ENCODE measurements around the gene ELMOD3.
"Not testable (repeated sequence)": the region's sequence is repeated elsewhere in the genome, so short reads cannot be mapped to it uniquely, and the experiment has no call there.

ELMOD3 gene

DNA sequence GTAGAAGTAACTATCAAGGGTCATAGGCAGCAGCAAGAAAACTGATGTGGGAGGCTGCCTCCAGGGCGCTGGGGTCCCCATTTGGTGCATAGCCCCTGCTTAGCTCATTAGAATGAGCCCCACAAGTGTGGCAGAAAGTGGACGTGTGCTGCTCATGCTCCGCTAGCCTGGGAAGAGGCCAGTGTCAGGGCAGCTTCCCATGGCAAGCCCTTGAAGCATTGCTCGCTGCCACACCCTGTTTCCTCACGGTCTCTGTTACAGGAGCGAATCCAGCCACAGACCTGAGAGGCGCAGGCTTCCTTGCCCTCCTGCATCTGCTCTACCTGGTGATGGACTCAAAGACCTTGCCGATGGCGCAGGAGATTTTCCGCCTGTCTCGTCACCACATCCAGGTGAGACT is 22.5 kb downstream of the ELMOD3 start:
- FAIRE-seq, result no peak

DNA sequence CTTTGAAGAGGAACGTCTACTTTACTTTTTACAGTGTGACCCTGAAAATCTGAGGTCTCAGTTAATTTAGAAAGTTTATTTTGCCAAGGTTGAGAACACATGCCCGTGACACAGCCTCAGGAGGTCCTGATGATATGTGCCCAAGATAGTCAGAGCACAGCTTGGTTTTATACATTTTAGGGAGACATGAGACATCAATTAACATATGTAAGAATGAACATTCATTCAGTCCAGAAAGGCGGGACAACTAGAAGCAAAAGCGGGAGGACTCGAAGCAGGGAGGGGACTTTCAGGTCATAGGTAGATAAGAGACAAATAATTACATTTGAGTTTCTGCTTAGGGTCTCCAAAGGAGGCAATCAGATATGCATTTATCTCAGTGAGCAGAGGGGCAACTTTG is 23.7 kb downstream of the ELMOD3 start:
- no peak for FAIRE-seq

DNA sequence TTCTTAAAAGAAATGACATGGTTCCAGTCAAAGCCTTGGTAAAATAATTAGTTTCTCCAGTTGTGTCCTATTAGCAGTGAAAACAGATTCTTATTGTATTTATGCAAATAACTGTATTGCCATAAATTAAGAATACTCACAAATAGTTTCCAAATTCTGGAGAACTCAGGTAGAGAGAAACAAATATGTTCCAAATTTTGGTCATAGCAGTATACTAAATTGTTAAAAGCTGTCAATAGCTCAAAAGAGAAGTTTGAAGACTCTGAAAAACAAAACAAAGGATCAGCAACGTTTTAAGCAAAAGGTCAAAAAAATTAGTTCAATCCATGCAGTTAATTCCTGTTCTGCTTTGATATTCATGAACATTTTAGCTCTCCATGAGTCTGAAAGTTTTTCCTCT is 25.5 kb downstream of the ELMOD3 start:
- FAIRE-seq, result no peak

DNA sequence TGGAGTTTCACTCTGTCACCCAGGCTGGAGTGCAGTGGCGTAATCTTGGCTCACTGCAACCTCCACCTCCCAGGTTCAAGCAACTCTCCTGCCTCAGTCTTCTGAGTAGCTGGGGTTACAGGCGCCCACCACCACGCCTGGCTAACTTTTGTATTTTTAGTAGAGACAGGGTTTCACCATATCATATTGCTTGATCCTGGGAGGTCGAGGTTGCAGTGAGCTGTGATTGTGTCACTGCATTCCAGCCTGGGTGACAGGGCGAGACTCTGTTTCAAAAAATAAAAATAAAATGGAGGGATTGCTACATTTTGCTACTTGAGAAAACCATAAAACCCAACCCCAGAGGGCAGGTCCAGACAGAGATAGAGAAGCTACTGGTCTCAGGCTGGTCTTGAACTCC is 28.6 kb downstream of the ELMOD3 start:
- FAIRE-seq, result not testable (repeated sequence)

DNA sequence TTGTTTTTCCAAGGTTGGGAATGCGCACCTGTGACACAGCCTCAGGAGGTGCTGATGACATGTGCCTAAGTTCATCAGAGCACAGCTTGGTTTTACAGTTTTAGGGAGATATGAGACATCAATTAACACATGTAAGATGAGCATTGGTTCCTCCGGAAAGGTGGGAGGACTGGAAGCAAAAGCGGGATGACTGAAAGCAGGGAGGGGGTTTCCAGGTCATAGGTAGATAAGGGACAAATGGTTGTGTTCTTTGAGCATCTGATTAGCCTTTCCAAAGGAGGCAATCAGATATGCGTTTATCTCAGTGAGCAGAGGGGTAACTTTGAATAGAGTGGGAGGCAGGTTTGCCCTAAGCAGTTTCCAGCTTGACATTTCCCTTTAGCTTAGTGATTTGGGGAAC is 29.3 kb downstream of the ELMOD3 start:
- no peak for FAIRE-seq

DNA sequence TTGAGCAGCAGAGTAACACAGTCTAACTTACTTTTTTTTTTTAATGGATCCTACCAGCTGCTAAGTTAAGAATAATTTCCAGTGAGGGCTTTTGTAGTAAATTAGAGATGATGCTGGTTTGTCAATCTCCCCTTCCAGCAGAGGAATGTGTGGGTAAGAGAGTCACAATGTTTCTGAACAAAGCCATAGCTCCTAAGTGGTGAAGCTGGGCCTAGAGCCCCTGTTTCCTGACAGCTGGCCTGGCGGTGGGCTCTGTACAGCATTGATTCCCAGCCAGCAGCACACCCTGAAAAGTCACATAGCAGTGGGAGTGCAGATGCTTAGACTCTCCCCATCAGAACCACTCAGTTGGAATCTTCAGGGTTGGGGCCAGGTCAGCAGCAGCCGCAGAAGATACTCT is 31.2 kb downstream of the ELMOD3 start:
- no peak for FAIRE-seq

DNA sequence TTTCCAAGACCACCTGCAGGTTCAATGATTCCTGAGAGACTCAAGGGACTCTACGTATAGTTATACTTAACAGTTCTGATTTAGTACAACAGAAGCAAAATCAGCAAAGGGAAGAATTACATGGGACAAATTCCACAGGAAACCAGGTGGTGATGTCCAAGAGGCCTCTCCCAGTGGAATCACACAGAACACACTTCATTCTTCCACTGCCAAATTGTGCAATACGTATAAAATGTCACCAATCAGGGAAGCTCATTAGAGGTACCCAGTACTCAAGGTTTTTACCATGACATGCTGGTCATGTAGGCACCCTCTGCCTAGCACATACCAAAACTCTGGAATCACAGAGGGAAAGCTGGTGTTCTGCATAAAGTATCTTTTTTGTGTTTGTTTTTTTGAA is 33.2 kb downstream of the ELMOD3 start:
- no peak for FAIRE-seq

DNA sequence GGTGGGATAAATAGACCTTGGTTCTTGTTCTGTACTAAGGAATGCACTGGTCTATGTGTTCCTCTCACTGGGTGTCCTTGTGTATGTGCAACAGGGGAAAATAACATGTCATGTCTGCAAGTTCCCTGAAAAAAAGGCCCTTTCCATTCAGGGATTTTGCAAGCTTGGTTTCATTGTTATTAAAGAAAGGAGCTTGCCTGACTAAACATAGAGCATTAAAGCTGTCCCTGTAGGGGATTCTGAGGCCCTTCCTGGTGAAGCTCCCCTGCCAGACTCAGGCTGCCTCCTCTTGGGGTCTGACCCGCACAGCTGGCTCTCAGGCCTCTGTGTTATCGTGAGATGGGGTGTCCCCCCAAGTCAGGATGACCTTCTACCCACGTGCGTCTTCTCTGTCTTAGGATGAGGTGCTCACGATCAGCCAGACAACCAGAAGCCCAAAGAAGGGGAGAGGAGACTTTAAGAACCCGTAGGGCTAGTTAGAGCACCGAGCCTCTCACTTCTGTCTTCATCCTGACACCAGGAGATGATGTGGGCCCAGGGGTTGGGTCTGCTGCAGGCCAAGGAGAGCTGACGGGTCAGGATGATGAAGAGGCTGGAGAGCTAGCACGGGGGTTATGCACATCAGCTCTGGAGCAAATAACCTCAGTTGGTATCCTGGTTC is 34.4 kb downstream of the ELMOD3 start:
- no peak for FAIRE-seq

DNA sequence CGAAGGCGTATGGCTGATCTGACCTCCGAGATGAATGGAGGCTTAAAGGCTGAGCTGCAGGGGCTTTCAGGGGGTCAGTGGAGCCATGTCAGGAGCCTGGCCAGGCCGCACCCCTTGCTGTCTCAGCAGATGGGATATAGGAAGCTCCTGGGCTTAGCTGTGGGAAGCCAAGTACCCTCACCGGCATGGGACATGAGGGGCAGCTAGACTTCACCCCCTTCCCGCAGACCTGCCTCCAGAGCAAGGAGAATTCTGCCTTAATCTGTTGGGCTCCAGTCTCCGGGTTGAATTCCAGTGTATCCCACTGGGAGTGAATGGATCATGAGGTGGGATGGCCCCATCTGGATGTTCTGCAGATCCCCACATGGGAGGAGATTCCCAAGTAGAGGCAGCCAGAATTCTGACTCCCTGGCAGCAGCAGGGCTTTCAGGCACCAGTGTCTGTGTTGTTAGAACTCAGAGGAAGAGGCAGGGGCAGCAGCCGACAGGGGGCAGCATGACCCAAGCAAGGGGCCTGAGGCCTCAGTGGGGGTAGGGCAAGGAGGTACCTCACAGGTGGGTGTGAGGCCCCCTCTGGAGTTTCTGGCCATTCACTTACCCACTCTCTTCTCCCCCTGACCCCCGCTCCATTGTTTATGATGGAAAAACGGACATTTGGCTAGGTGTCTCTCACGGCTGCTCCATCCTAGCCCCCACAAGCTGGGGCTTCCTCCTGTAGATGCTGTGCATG is 36.5 kb downstream of the ELMOD3 start:
- no peak for FAIRE-seq

DNA sequence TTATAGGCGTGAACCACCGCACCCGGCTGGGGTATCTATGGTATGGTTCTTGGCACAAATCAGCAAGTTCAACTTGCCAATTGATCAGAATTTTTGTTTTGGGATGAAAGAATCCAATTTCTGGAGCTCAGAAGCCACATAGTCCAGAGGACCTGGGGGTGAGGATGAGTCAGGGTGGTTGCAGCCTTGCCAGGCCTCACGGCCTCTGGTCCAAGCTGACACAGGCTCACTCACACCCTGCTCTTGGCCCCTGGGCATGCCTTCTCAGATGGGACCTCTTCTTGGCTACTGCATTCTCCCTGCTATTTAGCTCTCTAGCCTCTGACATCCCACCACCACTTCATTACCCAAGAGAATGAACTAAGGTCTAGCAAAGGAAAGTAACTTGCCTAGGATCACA is 39.3 kb downstream of the ELMOD3 start:
- no peak for FAIRE-seq

DNA sequence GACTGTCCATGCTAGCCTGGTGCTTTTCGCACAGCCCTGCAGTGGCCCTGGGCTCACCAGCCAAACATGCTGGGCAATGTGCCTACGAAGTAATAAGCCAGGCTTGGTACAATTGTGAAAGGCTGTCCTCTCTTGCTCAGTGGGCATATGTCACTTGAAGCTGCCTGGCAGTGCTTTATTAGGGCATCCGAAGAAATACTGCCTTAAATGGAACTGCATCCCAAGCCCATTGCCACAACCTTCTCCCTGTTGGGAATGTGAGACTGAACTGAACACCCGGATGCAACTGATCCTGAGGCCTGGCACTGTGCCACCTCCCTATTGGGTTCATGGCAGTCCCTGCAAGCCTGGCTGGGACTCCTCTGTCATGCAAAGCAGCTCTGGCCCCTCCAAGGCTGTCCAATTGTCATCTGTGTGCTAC is 39.7 kb downstream of the ELMOD3 start:
- FAIRE-seq, result no peak

DNA sequence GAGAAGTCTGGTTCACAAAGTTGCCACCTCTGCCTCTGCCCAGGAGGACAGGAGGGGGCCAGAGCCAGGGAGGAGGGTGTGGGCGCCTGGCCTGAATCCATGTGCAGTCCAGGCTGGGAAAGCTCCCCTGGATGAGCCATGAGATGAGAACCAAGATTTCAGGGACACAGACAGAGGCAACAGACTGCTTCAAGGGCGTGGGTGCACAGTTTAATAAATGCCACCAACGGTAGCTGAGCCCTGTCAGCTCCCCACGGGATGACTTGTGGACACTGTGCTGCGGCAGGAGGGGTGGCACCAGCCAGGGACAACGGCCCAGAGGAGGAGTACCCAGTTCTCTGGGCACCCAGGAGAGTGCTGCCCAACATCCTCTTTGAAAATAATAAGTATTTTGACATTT is 40.4 kb downstream of the ELMOD3 start:
- FAIRE-seq, result no peak

DNA sequence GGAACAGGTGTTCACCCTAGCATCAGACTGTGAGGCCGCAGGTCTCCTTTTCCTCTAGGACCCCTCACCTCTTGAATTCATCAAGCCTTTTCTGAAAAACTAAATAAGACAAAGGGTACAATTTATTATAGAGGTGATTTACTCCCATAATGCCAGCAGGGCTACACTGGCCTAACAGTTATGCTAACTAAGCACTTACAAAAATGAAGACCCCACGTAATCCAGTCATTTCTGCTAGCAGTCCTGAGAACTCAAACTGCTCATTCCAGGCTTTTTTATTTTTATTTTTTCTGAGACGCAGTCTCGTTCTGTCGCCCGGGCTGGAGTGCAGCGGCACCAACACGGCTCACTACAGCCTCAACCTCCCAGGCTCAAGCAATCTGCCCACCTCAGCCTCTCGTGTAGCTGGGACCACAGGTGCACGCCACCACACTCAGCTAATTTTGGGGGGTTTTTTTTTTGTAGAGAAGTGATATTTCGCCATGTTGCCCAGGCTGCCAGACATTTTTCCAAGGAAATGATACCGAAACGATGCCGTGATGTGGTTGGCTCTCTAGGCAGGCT is 41.4 kb downstream of the ELMOD3 start:
- FAIRE-seq, result no peak

DNA sequence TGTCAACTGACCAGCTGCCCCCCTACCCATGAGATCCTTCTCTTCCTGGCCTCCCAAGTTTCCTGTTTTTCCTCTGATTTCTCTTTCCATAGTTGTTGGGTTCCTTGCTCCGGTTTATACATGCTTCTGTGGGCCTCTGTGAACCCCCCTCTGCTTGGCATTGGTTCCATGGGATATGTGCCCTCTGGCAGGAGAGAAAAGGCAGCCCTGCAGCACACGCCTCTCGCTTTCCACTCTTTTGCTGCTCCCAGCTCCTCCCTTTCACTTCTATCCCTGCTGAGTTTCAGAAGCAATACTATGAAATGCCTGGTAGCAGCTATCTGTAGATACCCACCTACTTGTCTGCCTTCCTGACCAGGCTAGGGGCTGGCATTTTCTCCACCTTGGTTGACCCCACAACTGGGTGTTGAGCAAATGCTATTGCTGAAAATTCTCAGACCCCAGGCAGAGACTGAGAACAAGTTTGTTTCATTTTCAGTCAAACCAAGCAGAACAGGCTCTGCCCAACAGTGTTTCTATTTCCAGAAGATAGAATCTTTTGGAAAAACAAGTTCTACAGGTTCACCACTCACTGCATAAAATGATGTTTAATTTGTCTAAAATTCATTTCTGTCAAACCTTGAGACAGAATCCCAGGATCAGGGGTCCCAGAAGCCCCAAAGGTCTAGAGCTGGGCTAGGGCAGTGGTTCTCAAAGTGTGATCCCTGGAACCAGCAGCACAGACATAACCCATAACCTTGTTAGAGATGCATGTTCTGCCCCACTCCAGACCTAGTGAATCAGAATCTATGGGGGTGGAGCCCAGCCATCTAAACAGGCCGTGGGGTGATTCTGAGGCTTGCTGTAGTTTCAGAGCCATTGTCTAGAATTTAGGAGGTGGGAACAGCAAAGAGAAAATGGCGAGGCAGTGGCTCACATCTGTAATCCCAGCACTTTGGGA is 42.2 kb downstream of the ELMOD3 start:
- FAIRE-seq, result no peak

DNA sequence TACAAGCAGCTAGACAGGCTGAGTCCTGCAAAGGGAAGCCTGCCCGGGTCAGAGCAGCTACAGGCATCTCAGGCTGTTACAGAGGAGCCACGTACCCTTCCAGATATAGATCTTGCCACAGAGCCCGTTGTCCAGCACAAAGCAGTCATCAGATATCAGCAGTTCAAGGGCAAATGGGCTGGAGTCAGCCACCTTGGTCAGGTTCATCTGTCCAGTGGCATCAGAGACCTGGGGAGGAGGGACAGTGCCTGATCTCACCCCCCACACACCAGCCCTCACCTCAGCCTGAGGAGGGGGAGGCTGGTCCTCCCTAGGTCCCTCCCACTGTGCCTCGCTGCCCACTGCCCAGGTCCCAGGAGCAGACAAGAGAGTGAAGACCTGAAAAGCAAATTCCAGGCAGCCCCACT is 43.4 kb downstream of the ELMOD3 start:
- FAIRE-seq, result no peak

DNA sequence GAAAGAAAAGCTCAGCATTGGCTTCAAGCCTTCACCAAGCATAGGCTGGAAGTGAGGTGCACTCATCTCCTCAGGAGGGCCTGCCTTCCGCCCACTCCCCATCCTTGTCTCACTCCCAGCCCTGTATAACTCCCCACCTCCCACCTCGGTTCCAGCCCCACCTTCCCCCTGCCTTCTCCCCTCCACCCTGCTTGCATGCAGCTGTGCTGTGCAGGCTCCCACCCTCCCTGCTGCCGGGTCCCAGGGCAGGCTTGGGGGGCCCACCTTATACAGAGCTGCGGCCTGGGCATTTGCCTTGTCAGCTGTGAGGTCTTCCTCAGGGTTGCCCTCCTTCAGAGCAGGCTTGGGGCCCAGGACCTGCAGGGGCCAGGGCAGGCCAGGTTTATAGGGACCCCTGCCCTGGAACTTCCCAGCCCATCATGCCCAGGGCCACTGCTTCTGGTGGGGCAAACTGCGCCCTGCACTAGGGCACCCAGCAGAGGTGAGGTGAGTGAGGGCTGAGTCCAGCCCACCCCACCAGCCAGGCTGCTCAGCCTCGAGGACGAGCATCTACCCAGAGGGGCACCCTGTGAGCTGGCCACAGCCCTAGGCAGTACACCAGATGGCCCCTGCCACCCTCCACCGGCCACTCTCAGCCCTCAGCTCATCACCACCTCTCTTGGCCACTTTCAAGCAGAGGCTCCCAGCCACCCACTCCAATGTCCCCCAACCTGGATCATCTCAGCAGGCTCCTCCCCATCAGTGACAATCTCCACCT is 44.0 kb downstream of the ELMOD3 start:
- FAIRE-seq, result no peak

DNA sequence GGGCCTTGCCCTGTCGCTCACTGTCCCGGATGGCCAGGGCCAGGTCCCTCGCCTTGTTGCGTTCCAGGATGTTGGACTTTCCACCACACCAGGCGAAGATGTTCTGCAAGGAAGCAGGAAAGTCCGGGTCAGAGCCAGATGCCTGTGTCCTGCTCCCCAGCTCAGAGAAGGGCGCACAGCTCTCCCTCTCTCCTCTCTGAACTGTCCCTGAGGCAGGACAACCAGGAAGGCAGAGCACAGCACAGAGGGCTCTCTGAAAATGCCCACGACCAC is 44.5 kb downstream of the ELMOD3 start:
- no peak for FAIRE-seq

DNA sequence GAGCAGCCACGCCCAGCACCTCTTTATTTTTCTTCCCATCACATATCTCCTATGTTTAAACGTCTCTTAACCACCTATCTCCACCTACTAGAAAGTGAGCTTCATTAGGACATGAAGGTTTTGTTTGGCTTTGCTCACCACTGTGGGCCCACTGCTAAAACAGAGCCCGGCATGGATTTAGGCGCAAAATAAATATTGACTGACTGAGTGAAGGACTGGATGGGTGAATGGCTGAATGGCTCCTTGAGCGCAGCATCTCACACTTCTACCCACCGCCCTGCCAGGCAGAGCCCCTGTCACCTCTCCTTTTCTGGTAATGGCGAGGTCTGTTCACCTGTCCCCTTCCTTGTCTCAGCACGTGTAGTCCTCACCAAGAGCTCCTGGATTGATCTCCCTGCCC is 45.5 kb downstream of the ELMOD3 start:
- no peak for FAIRE-seq

DNA sequence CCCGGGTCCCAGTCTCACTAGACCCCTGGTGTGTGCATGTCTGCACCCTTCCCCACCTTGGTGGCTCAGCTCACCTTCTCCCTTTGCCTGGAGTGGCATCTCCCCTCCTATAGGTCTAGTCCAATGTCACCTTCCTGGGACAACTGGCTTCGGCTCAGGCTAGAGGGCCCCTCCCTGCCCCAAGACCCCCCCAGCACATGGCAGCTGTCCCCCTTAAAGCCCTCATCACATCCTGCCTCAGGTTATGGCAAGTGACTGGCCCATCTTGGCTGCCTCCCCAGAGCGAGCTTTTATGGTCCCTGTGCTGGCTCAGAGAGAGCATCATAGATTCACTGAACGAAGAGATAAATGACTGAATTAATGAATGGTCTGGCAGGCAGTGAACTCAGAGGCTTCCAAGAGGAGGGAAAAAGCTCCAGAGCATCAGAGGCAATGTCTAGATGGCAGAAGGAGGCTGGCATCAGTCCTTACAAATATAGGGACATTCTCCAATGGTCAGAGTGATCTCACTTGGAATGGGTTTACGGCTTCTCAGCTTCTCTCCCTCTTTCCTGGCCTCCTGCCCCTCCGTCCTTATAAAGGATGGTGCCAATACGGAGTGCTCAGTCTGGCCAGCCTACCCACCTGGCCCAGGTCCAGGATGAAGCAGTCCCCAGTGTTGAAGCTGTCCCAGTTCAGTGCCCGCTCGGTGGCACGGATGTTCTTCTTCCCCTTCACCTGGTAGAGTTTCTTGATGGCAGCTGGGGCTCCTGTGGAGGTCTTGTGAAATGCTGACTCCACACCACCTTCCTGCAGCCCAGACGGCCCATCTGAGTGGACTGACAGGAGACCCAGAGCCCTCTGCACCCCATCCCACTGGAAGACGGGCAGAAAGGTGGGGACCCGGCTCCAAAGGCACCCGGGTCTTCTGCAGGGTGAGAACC is 46.2 kb downstream of the ELMOD3 start:
- no peak for FAIRE-seq

DNA sequence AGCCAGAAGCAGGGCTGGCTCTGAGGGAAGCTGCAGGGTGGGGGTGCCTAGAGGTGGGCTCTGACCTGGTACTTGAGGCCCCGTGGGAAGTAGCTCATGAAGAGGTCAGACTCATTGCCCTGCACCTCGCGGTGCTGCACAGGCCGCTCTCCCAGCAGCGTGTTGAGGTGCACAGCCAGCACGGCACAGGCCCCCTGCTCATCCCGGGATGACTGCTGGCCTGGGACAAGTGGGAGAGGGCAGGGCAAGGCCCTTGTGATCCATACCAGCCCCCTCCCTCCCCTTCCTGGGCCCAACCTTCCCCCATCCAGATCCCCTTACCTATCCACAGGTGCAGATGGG is 46.9 kb downstream of the ELMOD3 start:
- FAIRE-seq, result no peak

DNA sequence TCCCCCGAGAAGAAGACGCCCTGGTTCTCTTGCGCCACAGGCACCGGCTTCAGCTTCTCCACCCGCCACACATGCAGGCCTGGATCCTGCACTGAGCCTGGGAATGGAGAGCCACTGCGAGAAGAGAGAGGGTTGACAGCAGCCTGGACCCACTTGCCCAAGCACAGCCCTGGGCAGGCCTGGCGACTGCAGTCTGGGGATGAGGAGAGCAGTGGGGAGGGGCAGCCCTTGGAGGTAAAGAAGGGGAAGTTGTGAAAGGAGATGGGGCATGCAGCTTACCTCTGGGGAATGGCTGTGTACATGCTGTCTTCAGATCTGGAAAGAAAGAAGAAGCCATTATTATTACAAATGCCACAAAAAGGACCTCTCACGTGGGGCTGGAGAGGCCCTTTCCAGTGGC is 47.3 kb downstream of the ELMOD3 start:
- no peak for FAIRE-seq
